Gastrocnemius medialis (tissue), 4 donors: Measurements from ENCODE around the gene LY6G5C. TPM values are rescaled to one million over a fixed set of nuclear protein-coding genes. Genes with fewer than 3 reads are reported as not detected.

ENCODE experiments used
- ATAC-seq, 2 donors: fragments of 150-250 bp; one replicate each; pipeline ENCODE4 v1.9.1; 2016
- DNase-seq, 2 donors: peaks; one replicate each; pipeline ENCODE4 v3.0.0-alpha.2; 2019
- H3K27ac ChIP-seq, 4 donors: fragments of 200-600 bp; sonication (generic); 1 replicate in 1 of 4; 2 replicates in 3 of 4; pipeline ENCODE4 v1.5.1; 2016 to 2018; ENCODE audit warnings: mild to moderate bottlenecking in 2 of 4, moderate library complexity in 1 of 4
- H3K27me3 ChIP-seq, 3 donors: fragments of 200-600 bp; sonication (generic) in 2 of 3; 1 replicate in 1 of 3; 2 replicates in 2 of 3; pipeline versions ENCODE4 v1.5.1 to v1.6.0; 2016 to 2019; ENCODE audit warnings: mild to moderate bottlenecking in 1 of 3, moderate library complexity in 1 of 3
- H3K36me3 ChIP-seq, 2 donors: fragments of 200-600 bp; sonication (generic) in 1 of 2; one replicate each; pipeline ENCODE4 v1.5.1; 2017 to 2018
- H3K4me1 ChIP-seq, 2 donors: fragments of 200-600 bp; sonication (generic) in 1 of 2; one replicate each; pipeline ENCODE4 v1.5.1; 2016 to 2017; ENCODE audit warnings: mild to moderate bottlenecking in 2 of 2
- H3K4me3 ChIP-seq, 4 donors: fragments of 200-600 bp; sonication (generic) in 3 of 4; 1 replicate in 1 of 4; 2 replicates in 3 of 4; pipeline ENCODE4 v1.5.1; 2016 to 2019; ENCODE audit warnings: mild to moderate bottlenecking in 2 of 4
- H3K9me3 ChIP-seq, 3 donors: fragments of 200-600 bp; sonication (generic) in 2 of 3; 1 replicate in 1 of 3; 2 replicates in 2 of 3; pipeline ENCODE4 v1.5.1; 2016 to 2019
- POLR2A ChIP-seq, 2 donors: fragments of 450-650 bp; IDR thresholded peaks; one replicate each; pipeline ENCODE4 v1.6.1; 2017; ENCODE audit warnings: antibody characterized with exemption in 2 of 2, mild to moderate bottlenecking in 2 of 2, moderate library complexity in 2 of 2
- in situ Hi-C, 4 donors: fragments of 200-750 bp; cut with MboI; loops; one replicate each; pipeline versions ENCODE4 v1.15.0 to v1.8.0; 2017; ENCODE audit warnings: low sequenced_read_pairs in 4 of 4
- intact Hi-C: fragments of 100-400 bp; cut with DNase I; formaldehyde crosslinking; loops from one replicate; pipeline ENCODE4 v1.15.1; 2023; ENCODE audit warnings: low total_unique reads
- total RNA-seq, 4 donors: library from RNA; depleted of rRNA; stranded (reverse); fragments of >200 nt; gene quantifications; one replicate each; pipeline versions ENCODE4 v1.1.0 to v1.2.3, GENCODE V29; 2016
- TF ChIP-seq, protein P1 (sequence below), 5 experiments: fragments of 450-650 bp in 3 of 5; fragments of 200-600 bp in 2 of 5; sonication (generic) in 2 of 5; IDR thresholded peaks in 4 of 5; conservative IDR thresholded peaks in 1 of 5; 1 replicate in 4 of 5; 2 replicates in 1 of 5; pipeline ENCODE4 v1.5.1; 2016 to 2019; ENCODE audit warnings: antibody characterized with exemption in 5 of 5, mild to moderate bottlenecking in 3 of 5, moderate library complexity in 3 of 5

The LY6G5C gene
- total RNA-seq, 4 donors from 2014 or later: 1.3 to 3.2 TPM; not detected in 2

DNA sequence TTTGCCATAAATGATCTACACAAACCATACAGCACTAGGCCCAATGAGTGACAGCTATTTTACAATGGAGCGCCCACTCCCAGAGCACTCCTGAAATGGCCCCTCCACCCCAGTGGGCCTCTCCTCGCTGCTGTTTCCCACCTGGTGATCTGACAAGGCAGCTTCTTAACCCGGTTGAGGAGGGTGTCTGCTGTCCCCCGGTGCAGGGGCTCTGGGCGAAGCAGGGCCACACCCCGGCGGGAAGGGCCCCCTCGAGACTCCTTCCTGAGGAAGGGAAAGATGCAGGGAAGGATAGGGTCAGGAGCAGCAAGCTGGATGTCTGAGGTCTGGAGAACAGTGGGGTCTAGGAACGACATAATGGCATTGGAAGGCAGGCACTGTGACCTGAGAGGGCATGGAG lies 12.0 kb upstream of the LY6G5C start:
- intact Hi-C loops: no loop called here
- H3K4me3 ChIP-seq: no peak overlapping the region
- H3K9me3 ChIP-seq: no peaks in the 10 kb centered on the region
- in situ Hi-C loops: loop anchor here in 1 of 4 donors (25.0 kb wide), 1 partner anchor 269 kb away; the partner anchor contains the start of genes DXO, NELFE and SKIC2
- no peak overlapping the region for H3K27ac ChIP-seq
- TF ChIP-seq, protein P1, sequence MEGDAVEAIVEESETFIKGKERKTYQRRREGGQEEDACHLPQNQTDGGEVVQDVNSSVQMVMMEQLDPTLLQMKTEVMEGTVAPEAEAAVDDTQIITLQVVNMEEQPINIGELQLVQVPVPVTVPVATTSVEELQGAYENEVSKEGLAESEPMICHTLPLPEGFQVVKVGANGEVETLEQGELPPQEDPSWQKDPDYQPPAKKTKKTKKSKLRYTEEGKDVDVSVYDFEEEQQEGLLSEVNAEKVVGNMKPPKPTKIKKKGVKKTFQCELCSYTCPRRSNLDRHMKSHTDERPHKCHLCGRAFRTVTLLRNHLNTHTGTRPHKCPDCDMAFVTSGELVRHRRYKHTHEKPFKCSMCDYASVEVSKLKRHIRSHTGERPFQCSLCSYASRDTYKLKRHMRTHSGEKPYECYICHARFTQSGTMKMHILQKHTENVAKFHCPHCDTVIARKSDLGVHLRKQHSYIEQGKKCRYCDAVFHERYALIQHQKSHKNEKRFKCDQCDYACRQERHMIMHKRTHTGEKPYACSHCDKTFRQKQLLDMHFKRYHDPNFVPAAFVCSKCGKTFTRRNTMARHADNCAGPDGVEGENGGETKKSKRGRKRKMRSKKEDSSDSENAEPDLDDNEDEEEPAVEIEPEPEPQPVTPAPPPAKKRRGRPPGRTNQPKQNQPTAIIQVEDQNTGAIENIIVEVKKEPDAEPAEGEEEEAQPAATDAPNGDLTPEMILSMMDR (IDR thresholded peaks at IDR 0.05 in 4 of 5, conservative IDR thresholded peaks at IDR 0.05 in 1 of 5): no peak
- TF ChIP-seq POLR2A (IDR thresholded peaks at IDR 0.05): no peak
- H3K27me3 ChIP-seq: no peaks in the 10 kb centered on the region
- H3K4me1 ChIP-seq: peaks cover 0 to 7% of the 10 kb centered on the region in 2 donors
- ATAC-seq (no peak), DNase-seq (no peak)
- H3K36me3 ChIP-seq: peaks cover 0 to 94% of the 10 kb centered on the region in 2 donors

DNA sequence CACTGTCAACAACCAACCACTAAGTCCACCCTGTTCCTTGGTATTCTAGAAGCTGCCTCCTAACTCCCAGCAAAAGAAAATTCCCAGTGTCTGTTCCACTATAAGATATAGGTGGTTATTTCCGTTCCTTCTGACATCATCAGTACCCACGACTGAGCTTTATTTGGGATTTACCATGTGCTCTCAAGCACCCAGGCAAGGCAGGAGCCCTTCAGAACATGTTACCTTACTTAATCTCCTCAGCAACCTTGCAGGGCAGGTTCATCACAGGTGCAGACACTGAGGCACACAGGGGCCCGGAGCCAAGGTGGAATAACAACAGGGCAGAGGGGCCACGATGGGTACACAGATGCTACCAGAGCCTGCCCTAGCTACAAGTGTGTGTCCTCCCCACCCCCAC lies 11.5 kb upstream of the LY6G5C start:
- no peak for DNase-seq
- Histone ChIP-seq H3K4me3 (no peak overlapping the region), H3K4me1 (peaks cover 0 to 3% of the 10 kb centered on the region in 2 donors), H3K27ac (no peak overlapping the region), H3K9me3 (no peaks in the 10 kb centered on the region), H3K36me3 (peaks cover 0 to 99% of the 10 kb centered on the region in 2 donors), H3K27me3 (no peaks in the 10 kb centered on the region)
- intact Hi-C loops: no loop called here
- in situ Hi-C loops: loop anchor here in 1 of 4 donors (25.0 kb wide), 1 partner anchor 270 kb away; the partner anchor contains the start of genes DXO, NELFE and SKIC2
- no peak for TF ChIP-seq POLR2A (IDR thresholded peaks at IDR 0.05)
- TF ChIP-seq, protein P1 (IDR thresholded peaks at IDR 0.05 in 4 of 5, conservative IDR thresholded peaks at IDR 0.05 in 1 of 5): no peak
- no peak for ATAC-seq

DNA sequence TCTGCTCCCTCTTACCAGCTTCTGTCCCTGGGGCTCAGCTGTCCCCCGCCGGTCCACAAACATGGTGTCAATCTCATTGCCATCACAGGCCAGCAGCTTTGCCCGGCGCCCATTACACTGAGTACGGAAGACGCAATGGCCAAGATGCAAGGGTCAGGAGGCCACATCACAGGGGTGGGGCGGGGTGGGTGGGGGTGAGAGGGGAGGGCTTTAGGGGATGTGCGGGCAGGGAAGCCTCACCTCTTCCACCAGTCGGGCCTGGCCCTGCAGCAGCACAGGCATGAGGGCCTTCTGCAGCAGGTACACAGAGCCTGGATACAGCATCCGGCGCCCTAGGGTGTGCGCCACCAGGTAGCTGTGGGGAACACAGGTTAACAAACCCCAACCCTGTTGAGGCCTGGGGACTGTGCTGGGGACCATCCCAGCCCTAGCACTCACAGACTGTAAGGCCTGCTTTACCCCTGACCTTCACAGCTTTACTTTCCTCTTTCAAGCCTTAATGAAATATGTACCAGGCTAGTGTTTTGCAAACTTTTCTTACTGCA lies 10.8 kb upstream of the LY6G5C start:
- ATAC-seq (no peak), DNase-seq (no peak)

DNA sequence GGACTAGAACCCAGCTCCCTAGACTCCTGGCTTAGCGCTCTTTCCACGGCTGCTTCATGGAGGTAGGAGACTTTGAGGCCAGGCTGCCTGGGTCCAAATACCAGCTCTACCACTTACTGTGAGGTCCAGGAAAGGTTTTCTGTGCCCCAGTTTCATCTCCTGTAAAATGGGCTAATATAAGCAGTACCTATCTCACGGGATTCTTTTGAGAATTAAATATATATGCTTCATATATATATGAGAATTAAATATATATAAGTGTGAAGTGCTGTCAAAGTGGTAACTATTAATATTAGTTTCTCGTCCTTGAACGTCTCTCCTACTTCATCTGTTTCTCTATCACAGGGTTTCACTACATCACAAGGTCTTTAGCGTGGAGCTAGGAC lies 10.2 kb upstream of the LY6G5C start:
- DNase-seq (no peak), ATAC-seq (no peak)
- Histone ChIP-seq H3K27me3 (no peaks in the 10 kb centered on the region), H3K4me1 (no peaks in the 10 kb centered on the region), H3K4me3 (no peak overlapping the region), H3K9me3 (no peaks in the 10 kb centered on the region), H3K27ac (no peak overlapping the region), H3K36me3 (peaks cover 0 to 100% of the 10 kb centered on the region in 2 donors)
- in situ Hi-C loops: loop anchor here in 1 of 4 donors (25.0 kb wide), 1 partner anchor 271 kb away; the partner anchor contains the start of genes DXO, NELFE and SKIC2
- intact Hi-C loops: no loop called here
- no peak for TF ChIP-seq POLR2A (IDR thresholded peaks at IDR 0.05)
- TF ChIP-seq, protein P1 (IDR thresholded peaks at IDR 0.05 in 4 of 5, conservative IDR thresholded peaks at IDR 0.05 in 1 of 5): no peak

More for the DNA sequence above, 10.8 kb upstream of the LY6G5C start:
- intact Hi-C loops (no loop called here), in situ Hi-C loops (loop anchor here in 1 of 4 donors (25.0 kb wide), 1 partner anchor 271 kb away; the partner anchor contains the start of genes DXO, NELFE and SKIC2)
- Histone ChIP-seq H3K4me3 (no peak overlapping the region), H3K9me3 (no peaks in the 10 kb centered on the region), H3K36me3 (peaks cover 0 to 100% of the 10 kb centered on the region in 2 donors), H3K27me3 (no peaks in the 10 kb centered on the region), H3K4me1 (no peaks in the 10 kb centered on the region), H3K27ac (no peak overlapping the region)
- TF ChIP-seq POLR2A (IDR thresholded peaks at IDR 0.05): no peak
- TF ChIP-seq, protein P1 (IDR thresholded peaks at IDR 0.05 in 4 of 5, conservative IDR thresholded peaks at IDR 0.05 in 1 of 5): no peak
